Nephron (organoid): ENCODE measurements around the gene SCT.

Experiments used
- H3K27ac Mint-ChIP-seq, 3 experiments: 2 replicates each; pipeline ENCODE4 v1.8.0; 2020; ENCODE audit warnings: mixed read lengths in 3 of 3, mild to moderate bottlenecking in 2 of 3, moderate library complexity in 1 of 3
- H3K27me3 Mint-ChIP-seq: 2 replicates; pipeline ENCODE4 v1.8.0; 2021; ENCODE audit warnings: low read depth, mild to moderate bottlenecking, moderate library complexity, mixed read lengths
- H3K36me3 Mint-ChIP-seq: 2 replicates; pipeline ENCODE4 v1.8.0; 2020; ENCODE audit warnings: low read depth, mixed read lengths
- H3K4me1 Mint-ChIP-seq: 2 replicates; pipeline ENCODE4 v1.8.0; 2020; ENCODE audit warnings: mixed read lengths
- H3K4me3 Mint-ChIP-seq, 3 experiments: 2 replicates each; pipeline ENCODE4 v1.8.0; 2020; ENCODE audit warnings: mild to moderate bottlenecking in 3 of 3, mixed read lengths in 3 of 3, moderate library complexity in 2 of 3
- H3K9me3 Mint-ChIP-seq: 2 replicates; pipeline ENCODE4 v1.8.0; 2020; ENCODE audit warnings: mixed read lengths
- CTCF ChIP-seq, 3 experiments: fragments of 200-600 bp; sonication (generic); IDR thresholded peaks; one replicate each; pipeline ENCODE4 v1.5.0; 2021; ENCODE audit warnings: antibody characterized with exemption in 3 of 3; ENCODE audit not compliant: unreplicated experiment in 3 of 3

The SCT gene

GRCh38 chr11:605286-606129 lies 21.5 kb downstream of the SCT start:
- no peaks in the 10 kb centered on the region for H3K27me3 Mint-ChIP-seq

GRCh38 chr11:603154-603553 lies 23.8 kb downstream of the SCT start:
- H3K27me3 Mint-ChIP-seq: no peaks in the 10 kb centered on the region
- TF ChIP-seq CTCF (IDR thresholded peaks at IDR 0.05; ENCODE audit: unreplicated experiment in 3 of 3): no peak
- no peak overlapping the region for H3K27ac Mint-ChIP-seq
- H3K9me3 Mint-ChIP-seq: no peaks in the 10 kb centered on the region
- peaks cover 48% of the 10 kb centered on the region for H3K36me3 Mint-ChIP-seq
- no peak overlapping the region for H3K4me3 Mint-ChIP-seq
- H3K4me1 Mint-ChIP-seq: no peaks in the 10 kb centered on the region

More at GRCh38 chr11:605286-606129, 21.5 kb downstream of the SCT start:
- no peaks in the 10 kb centered on the region for H3K9me3 Mint-ChIP-seq
- no peak for TF ChIP-seq CTCF (IDR thresholded peaks at IDR 0.05; ENCODE audit: unreplicated experiment in 3 of 3)
- H3K4me3 Mint-ChIP-seq: no peak overlapping the region
- H3K4me1 Mint-ChIP-seq: no peaks in the 10 kb centered on the region
- no peak overlapping the region for H3K27ac Mint-ChIP-seq
- peaks cover 45% of the 10 kb centered on the region for H3K36me3 Mint-ChIP-seq

- H3K27ac Mint-ChIP-seq: no peak overlapping the region
- no peaks in the 10 kb centered on the region for H3K27me3 Mint-ChIP-seq
- H3K4me1 Mint-ChIP-seq: no peaks in the 10 kb centered on the region
- TF ChIP-seq CTCF (IDR thresholded peaks at IDR 0.05; ENCODE audit: unreplicated experiment in 3 of 3): no peak
- no peaks in the 10 kb centered on the region for H3K9me3 Mint-ChIP-seq
- H3K4me3 Mint-ChIP-seq: no peak overlapping the region
- peaks cover 48% of the 10 kb centered on the region for H3K36me3 Mint-ChIP-seq
These were observed 25.3 kb downstream of the SCT start for GRCh38 chr11:601573-602245.

GRCh38 chr11:598005-598680 lies 28.8 kb downstream of the SCT start:
- H3K36me3 Mint-ChIP-seq: peaks cover 41% of the 10 kb centered on the region
- H3K4me3 Mint-ChIP-seq: no peak overlapping the region
- H3K27me3 Mint-ChIP-seq: no peaks in the 10 kb centered on the region
- no peak overlapping the region for H3K27ac Mint-ChIP-seq
- TF ChIP-seq CTCF (IDR thresholded peaks at IDR 0.05; ENCODE audit: unreplicated experiment in 3 of 3): no peak
- H3K9me3 Mint-ChIP-seq: no peaks in the 10 kb centered on the region
- H3K4me1 Mint-ChIP-seq: no peaks in the 10 kb centered on the region

- Mint-ChIP-seq H3K27ac (no peak overlapping the region), H3K36me3 (peaks cover 47% of the 10 kb centered on the region), H3K4me3 (no peak overlapping the region), H3K4me1 (no peaks in the 10 kb centered on the region), H3K27me3 (no peaks in the 10 kb centered on the region), H3K9me3 (no peaks in the 10 kb centered on the region)
- TF ChIP-seq CTCF (IDR thresholded peaks at IDR 0.05; ENCODE audit: unreplicated experiment in 3 of 3): no peak
These were observed 29.7 kb downstream of the SCT start for GRCh38 chr11:597166-597725.
